ENCODE data around the gene SH3BGRL2. TPM values are rescaled to one million over a fixed set of nuclear protein-coding genes. Genes with fewer than 3 reads are reported as not detected.

Gene SH3BGRL2
- 1 to 10 TPM; 7.1 to 8.7 (median 8.5) TPM for total RNA-seq
- 5.9 TPM for polyA plus RNA-seq
- long read RNA-seq, donor 1, full-length matches to known transcripts = 3 of 17 reads
- long read RNA-seq, donor 1, partial matches to known transcripts = 1 of 17 reads
- long read RNA-seq, donor 1, other reads (novel, unspliced or antisense) = 13 of 17 reads
- long read RNA-seq, donor 2, full-length matches to known transcripts = 3 of 12 reads
- long read RNA-seq, donor 2, partial matches to known transcripts = 4 of 12 reads
- long read RNA-seq, donor 2, other reads (novel, unspliced or antisense) = 5 of 12 reads
- long read RNA-seq, donor 3, full-length matches to known transcripts = 6 of 30 reads
- long read RNA-seq, donor 3, partial matches to known transcripts = 8 of 30 reads
- long read RNA-seq, donor 3, other reads (novel, unspliced or antisense) = 16 of 30 reads
- long read RNA-seq, donor 4, full-length matches to known transcripts = 2 of 8 reads
- long read RNA-seq, donor 4, partial matches to known transcripts = 2 of 8 reads
- long read RNA-seq, donor 4, other reads (novel, unspliced or antisense) = 4 of 8 reads

- peak within 1 kb of the TSS; percentile 46 for H3K27ac ChIP-seq (ENCODE audit: low read length)
- no peaks in the 10 kb centered on the region for H3K4me1 ChIP-seq (ENCODE audit: control insufficient read depth, insufficient read depth, low read length)
- intact Hi-C loops (cut with DNase I) = no loop called here
- ATAC-seq = peak; percentile 97 to 99
- WGBS = 1% methylated on average over 71 of the region's 72 CpGs
- no peaks in the 10 kb centered on the region for H3K27me3 ChIP-seq (ENCODE audit: control insufficient read depth, insufficient read depth)
- peak; percentile 79 to 88 (median 87) for DNase-seq
- peak within 1 kb of the TSS; percentile 83 for H3K4me3 ChIP-seq (ENCODE audit: low read length)
- no peaks in the 10 kb centered on the region for H3K9me3 ChIP-seq (ENCODE audit: control insufficient read depth, low read length)
Observed at GRCh38 chr6:79630883-79631692, at the start of gene SH3BGRL2. TSS of gene SH3BGRL2 (plus strand) at chr6:79631329. CDS start at chr6:79631462, 133 bp downstream.

DNA sequence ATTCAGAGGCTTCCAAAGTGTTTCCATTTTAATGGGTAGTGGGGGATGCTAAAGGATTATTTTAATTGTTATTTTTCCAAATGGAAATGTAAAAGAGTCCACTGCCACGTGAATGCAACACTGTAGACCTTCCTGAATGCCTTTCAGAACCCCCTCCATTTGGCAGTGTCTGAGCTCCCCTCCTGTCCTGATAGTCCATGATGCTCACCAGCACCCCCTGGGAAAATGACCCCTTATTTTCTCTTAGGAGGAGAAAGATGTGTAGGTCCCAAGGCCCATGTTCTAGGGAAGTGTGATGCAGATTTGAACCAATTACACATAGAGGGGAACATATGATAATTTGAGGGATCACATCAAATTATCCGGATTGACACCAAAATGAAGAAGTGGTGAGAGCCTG, 46.8 kb upstream of the SH3BGRL2 start:
- no peak overlapping the region for H3K27ac ChIP-seq (ENCODE audit: low read length)
- H3K9me3 ChIP-seq (ENCODE audit: control insufficient read depth, low read length) = no peaks in the 10 kb centered on the region
- no peaks in the 10 kb centered on the region for H3K27me3 ChIP-seq (ENCODE audit: control insufficient read depth, insufficient read depth)
- no peak overlapping the region for H3K4me3 ChIP-seq (ENCODE audit: low read length)
- no peak for ATAC-seq
- DNase-seq = no peak
- intact Hi-C loops (cut with DNase I) = no loop called here
- H3K4me1 ChIP-seq (ENCODE audit: control insufficient read depth, insufficient read depth, low read length) = no peaks in the 10 kb centered on the region
- WGBS = 69% methylated on average over 2 of the region's 2 CpGs

DNA sequence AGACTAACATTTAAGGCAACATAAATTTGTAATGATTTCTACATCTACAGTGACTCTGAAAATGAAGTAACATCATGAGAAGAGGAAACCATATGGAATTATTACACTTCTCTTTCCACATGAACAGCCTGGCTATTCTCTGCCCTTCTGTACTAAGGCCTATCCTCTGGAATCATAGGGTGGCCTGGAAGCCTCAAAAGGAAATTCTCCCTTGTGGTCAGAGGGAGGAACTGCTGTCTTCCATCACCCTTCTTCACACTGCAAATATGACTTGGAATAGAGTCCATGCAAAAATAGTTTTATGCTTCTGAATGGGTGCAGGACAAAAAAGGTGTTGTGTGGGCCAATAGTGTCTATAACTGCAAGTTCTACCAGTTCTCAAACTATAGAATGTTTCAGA, 44.6 kb upstream of the SH3BGRL2 start:
- intact Hi-C loops (cut with DNase I) = no loop called here
- DNase-seq = no peak
- no peak for ATAC-seq
- Histone ChIP-seq H3K9me3 (ENCODE audit: control insufficient read depth, low read length) (no peaks in the 10 kb centered on the region), H3K27me3 (ENCODE audit: control insufficient read depth, insufficient read depth) (no peaks in the 10 kb centered on the region), H3K4me1 (ENCODE audit: control insufficient read depth, insufficient read depth, low read length) (no peaks in the 10 kb centered on the region), H3K27ac (ENCODE audit: low read length) (no peak overlapping the region), H3K4me3 (ENCODE audit: low read length) (no peak overlapping the region)

GRCh38 chr6:79589701-79590100, 41.4 kb upstream of the SH3BGRL2 start:
- ATAC-seq = no peak
- no peak for DNase-seq
- Histone ChIP-seq H3K4me3 (ENCODE audit: low read length) (no peak overlapping the region), H3K9me3 (ENCODE audit: control insufficient read depth, low read length) (no peaks in the 10 kb centered on the region), H3K4me1 (ENCODE audit: control insufficient read depth, insufficient read depth, low read length) (no peaks in the 10 kb centered on the region), H3K27ac (ENCODE audit: low read length) (no peak overlapping the region), H3K27me3 (ENCODE audit: control insufficient read depth, insufficient read depth) (no peaks in the 10 kb centered on the region)
- intact Hi-C loops (cut with DNase I) = no loop called here
- 82% methylated on average over 7 of the region's 7 CpGs for WGBS

DNA sequence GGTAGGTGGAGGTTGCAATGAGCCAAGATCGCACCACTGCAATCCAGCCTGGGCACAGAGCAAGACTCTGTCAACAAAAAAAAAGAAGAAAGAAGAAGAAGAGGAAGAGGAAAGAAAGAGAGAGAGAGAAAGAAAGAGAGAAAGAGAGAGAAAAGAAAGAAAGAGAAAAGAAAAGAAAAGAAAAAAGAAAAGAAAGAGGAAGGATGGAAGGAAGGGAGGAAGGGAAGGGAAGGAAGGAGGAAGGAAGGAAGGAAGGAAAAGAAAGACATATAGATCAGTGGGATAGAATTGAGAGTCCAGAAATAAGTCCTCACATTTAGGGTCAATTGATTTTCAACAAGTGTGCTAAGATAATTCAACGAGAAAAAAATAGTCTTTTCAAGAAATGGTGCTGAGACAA, 34.0 kb upstream of the SH3BGRL2 start:
- ATAC-seq = no peak
- Histone ChIP-seq H3K9me3 (ENCODE audit: control insufficient read depth, low read length) (no peaks in the 10 kb centered on the region), H3K4me1 (ENCODE audit: control insufficient read depth, insufficient read depth, low read length) (no peaks in the 10 kb centered on the region), H3K27me3 (ENCODE audit: control insufficient read depth, insufficient read depth) (no peaks in the 10 kb centered on the region), H3K27ac (ENCODE audit: low read length) (no peak overlapping the region), H3K4me3 (ENCODE audit: low read length) (no peak overlapping the region)
- intact Hi-C loops (cut with DNase I) = no loop called here
- DNase-seq = no peak
- WGBS = 97% methylated on average over 2 of the region's 2 CpGs

- intact Hi-C loops (cut with DNase I) = no loop called here
- DNase-seq (no peak), ATAC-seq (no peak)
- no peaks in the 10 kb centered on the region for H3K4me1 ChIP-seq (ENCODE audit: control insufficient read depth, insufficient read depth, low read length)
- no peak overlapping the region for H3K4me3 ChIP-seq (ENCODE audit: low read length)
- H3K9me3 ChIP-seq (ENCODE audit: control insufficient read depth, low read length) = no peaks in the 10 kb centered on the region
- WGBS = 80% methylated on average over 4 of the region's 4 CpGs
- no peak overlapping the region for H3K27ac ChIP-seq (ENCODE audit: low read length)
- H3K27me3 ChIP-seq (ENCODE audit: control insufficient read depth, insufficient read depth) = no peaks in the 10 kb centered on the region
Observed at GRCh38 chr6:79598012-79598411, 33.1 kb upstream of the SH3BGRL2 start.

DNA sequence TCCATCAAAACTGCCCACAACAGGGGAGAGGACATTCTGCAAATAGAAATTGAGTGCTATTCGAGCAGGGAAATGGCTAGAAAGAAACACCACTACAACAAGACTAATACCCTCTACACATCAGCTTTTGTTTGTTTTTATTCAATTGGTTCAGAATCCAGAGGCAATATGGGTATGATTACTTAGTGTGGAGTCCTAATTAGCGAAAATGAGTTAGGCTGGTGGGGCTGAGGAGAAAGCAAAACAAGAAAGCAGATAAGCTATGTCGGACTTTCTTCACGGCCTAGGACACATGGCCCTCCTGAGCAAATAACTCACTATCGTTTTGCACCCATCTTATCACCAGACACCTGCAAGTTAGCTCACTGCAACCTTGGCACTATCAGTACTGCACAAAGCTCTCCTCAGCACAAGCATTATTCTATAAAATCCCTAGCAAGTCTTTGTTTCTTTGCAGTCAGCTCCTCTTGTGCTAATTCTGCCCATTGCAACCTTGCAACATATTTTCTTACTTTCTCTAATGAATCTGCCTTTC, 31.3 kb upstream of the SH3BGRL2 start:
- ATAC-seq = no peak
- intact Hi-C loops (cut with DNase I) = no loop called here
- 67% methylated on average over 5 of the region's 5 CpGs for WGBS

DNA sequence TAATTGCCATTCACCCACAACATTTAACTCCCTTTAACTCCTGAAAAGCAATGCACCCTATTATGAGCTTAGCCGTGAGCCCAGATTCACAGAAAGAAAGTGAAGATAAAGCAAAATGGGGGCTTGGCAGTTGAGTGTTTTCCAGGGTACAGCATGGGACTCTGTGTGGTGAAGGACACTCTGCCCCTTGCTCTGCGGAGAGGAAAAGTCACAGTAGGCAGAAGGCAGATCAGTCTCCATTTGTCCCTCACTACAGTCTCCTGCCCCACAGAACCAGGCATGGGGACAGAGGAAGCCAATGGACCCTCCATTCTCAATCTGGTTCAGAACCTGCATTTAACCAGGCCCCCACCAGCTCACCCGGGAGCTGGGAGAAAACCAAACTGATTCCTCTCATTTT, 30.8 kb upstream of the SH3BGRL2 start:
- no peak overlapping the region for H3K27ac ChIP-seq (ENCODE audit: low read length)
- no peaks in the 10 kb centered on the region for H3K4me1 ChIP-seq (ENCODE audit: control insufficient read depth, insufficient read depth, low read length)
- H3K4me3 ChIP-seq (ENCODE audit: low read length) = no peak overlapping the region
- no peaks in the 10 kb centered on the region for H3K9me3 ChIP-seq (ENCODE audit: control insufficient read depth, low read length)
- DNase-seq (no peak), ATAC-seq (peak in 1 of 2 donors; percentile 74)
- WGBS = 79% methylated on average over 3 of the region's 3 CpGs
- H3K27me3 ChIP-seq (ENCODE audit: control insufficient read depth, insufficient read depth) = no peaks in the 10 kb centered on the region
- intact Hi-C loops (cut with DNase I) = no loop called here

More for the DNA sequence above, 31.3 kb upstream of the SH3BGRL2 start:
- Histone ChIP-seq H3K27ac (ENCODE audit: low read length) (no peak overlapping the region), H3K4me1 (ENCODE audit: control insufficient read depth, insufficient read depth, low read length) (no peaks in the 10 kb centered on the region), H3K4me3 (ENCODE audit: low read length) (no peak overlapping the region), H3K9me3 (ENCODE audit: control insufficient read depth, low read length) (no peaks in the 10 kb centered on the region), H3K27me3 (ENCODE audit: control insufficient read depth, insufficient read depth) (no peaks in the 10 kb centered on the region)
- no peak for DNase-seq

- no peaks in the 10 kb centered on the region for H3K9me3 ChIP-seq (ENCODE audit: control insufficient read depth, low read length)
- H3K4me1 ChIP-seq (ENCODE audit: control insufficient read depth, insufficient read depth, low read length) = no peaks in the 10 kb centered on the region
- intact Hi-C loops (cut with DNase I) = no loop called here
- no peak overlapping the region for H3K27ac ChIP-seq (ENCODE audit: low read length)
- no peak overlapping the region for H3K4me3 ChIP-seq (ENCODE audit: low read length)
- no peaks in the 10 kb centered on the region for H3K27me3 ChIP-seq (ENCODE audit: control insufficient read depth, insufficient read depth)
- WGBS = 83% methylated on average over 3 of the region's 3 CpGs
- no peak for DNase-seq
- no peak for ATAC-seq
Observed at GRCh38 chr6:79600812-79601609, 30.1 kb upstream of the SH3BGRL2 start.

DNA sequence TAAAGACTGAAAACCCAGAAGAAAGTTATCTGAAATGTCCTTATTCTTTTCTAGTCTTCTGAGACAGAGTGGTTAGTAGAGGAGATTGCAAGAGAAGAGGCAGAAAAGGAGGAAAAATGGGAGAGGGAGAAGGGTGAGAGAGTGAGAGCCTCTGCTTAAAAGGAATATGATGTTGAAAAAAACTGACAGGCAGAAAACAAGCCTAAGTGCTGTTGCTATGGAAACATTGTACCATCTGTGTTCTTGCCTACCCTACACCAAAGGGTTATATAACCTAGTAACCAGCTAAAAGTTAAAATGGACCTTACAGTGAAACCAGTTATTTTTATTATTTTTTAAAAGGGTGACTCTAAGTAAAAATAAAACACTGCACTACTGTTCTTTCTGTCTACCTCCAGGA, 28.3 kb upstream of the SH3BGRL2 start:
- intact Hi-C loops (cut with DNase I) = no loop called here
- ATAC-seq (no peak), DNase-seq (no peak)
- Histone ChIP-seq H3K4me1 (ENCODE audit: control insufficient read depth, insufficient read depth, low read length) (no peaks in the 10 kb centered on the region), H3K9me3 (ENCODE audit: control insufficient read depth, low read length) (no peaks in the 10 kb centered on the region), H3K27me3 (ENCODE audit: control insufficient read depth, insufficient read depth) (no peaks in the 10 kb centered on the region), H3K27ac (ENCODE audit: low read length) (no peak overlapping the region), H3K4me3 (ENCODE audit: low read length) (no peak overlapping the region)

All from right cardiac atrium (tissue), 5 donors.